Amygdala (tissue), 56 donors: ENCODE data around the gene MAP3K9.
"Not testable (repeated sequence)": the region's sequence is repeated elsewhere in the genome, so short reads cannot be mapped to it uniquely, and the experiment has no call there.

Experiments
- DNase-seq, 56 donors: peaks; one replicate each; lab custom pipeline; 2025; lab: John Stamatoyannopoulos, UW

Gene MAP3K9

DNA sequence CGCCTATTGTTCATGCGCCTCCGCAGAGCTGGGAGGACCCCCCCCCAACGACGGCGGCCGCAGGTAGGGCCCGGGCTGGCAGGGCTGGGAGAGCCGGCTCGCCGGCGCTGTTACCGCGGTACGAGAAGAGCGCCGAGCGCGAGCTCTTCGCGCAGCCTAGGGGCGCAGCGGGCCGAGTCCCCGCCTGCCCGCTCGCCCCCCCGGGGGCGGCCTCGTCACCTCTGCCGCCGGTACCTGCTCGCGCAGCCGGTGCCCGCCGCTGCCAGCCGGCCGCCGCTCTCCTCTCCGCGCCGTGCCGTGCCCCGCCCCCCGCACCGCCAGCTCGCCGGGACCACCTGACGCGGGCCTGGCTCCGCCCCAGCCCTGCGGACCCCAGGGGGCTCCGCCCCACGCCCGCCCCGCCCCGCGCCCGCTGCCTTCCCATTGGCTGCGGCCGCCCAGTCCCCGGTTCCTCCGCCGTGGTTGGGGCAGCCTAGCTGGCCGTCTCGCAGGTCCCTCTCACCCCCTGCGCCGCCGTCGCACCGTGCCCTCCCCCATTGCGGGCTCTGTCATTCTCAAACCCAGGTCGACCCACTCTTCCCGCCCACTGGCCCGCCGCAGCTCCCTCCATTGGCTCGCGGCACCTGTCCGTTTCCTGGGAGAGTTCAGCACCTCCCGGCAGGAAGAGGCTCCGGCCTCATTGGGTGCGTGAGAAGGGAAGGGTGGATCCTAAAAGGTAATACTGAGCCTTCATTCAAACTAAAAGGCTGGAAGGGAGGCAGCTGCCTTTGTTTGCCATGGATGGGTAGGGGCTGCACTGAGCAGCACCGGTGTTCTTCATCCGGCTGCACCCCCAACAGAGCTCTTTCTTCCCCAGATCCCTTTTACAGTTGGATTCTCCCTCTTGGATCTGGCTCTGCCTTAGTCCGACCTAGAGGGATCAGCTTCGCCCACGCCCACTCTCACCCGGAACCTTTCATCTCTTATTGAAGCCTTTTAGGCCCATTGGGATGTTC, at the start of gene MAP3K9:
TSS of gene MAP3K9 (minus strand) at position 289 of the 995 bp plus-strand sequence. CDS start 342 bp downstream, outside the sequence.
- peak in 55 of 56 donors; percentile 17 to 96 (median 85) for DNase-seq

DNA sequence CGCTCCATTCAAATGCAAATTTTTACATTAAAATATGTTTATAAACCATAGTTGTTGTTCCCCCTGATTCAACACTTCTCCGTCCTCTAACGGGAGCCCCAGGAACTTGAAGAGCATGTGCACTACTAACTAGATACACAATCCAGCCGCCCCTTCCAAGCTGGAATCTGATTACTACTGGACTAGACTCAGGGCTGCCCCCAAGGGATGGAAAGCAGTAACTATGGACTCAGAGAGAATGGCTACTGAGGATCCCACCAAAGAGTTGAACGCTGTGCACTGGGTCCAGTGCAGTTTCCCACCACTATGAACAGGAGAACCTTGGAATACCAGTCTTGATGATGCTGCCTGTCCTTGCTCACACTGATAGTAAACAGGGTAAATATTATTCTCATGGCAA, 49.3 kb upstream of the MAP3K9 start:
- DNase-seq = no peak

DNA sequence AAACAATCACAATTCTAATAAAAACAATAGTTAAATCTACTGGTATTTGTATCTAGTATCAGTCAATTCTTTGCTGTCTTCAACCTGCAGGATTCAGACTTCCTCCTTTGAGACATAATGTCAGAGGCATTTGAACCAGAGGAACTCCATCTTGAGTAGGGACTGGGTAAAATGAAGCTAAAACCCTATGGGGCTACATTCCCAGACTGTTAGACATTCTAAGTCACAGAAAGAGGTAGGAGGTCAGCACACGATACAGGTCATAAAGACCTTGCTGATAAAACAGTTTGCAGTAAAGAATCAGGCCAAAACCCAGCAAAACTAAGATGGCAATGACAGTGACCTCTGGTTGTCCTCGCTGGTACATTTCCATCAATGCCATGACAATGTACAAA, 48.2 kb upstream of the MAP3K9 start:
- no peak for DNase-seq

DNA sequence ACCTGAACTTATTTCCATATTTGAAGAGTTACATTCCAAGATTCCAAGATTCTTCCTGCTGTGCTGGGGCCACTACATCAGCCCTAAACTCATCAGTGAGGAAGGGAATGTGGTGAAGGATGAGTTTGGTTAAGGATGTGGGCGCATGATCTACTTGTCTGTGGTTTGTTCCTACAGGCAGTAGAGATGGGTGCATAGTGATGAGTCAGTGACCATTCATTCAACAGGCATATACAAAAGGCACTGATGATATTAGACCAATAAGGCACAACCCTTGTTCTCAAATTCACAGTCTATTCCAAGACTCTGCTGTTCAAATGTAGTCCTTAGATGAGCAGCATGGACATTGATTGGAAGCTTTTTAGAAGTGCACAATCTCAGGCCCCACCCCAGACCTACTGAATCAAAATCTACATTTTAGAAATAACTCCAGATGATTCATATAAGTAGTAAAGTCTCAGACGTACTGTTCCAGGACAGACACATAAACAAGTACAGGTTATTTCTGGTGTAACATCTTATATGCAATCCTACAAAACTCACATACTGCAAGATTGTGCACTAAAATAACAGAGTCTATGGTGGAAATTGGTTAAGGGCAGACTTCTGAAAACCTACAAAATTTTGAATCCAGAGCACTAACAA, 47.7 kb upstream of the MAP3K9 start:
- no peak for DNase-seq

DNA sequence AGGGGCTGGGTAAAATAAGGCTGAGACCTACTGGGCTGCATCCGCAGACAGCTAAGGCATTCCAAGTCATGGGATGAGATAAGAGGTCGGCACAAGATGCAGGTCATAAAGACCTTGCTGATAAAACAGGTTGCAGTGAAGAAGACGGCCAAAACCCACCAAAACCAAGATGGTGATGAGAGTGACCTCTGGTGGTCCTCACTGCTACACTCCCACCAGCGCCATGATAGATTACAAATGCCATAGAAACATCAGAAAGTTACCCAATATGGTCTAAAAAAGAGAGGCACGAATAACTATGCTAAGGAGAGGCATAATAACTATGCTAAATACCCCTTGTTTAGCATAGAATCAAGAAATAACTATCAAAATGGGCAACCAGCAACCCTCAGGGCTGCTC, 46.2 kb upstream of the MAP3K9 start:
- DNase-seq = no peak

DNA sequence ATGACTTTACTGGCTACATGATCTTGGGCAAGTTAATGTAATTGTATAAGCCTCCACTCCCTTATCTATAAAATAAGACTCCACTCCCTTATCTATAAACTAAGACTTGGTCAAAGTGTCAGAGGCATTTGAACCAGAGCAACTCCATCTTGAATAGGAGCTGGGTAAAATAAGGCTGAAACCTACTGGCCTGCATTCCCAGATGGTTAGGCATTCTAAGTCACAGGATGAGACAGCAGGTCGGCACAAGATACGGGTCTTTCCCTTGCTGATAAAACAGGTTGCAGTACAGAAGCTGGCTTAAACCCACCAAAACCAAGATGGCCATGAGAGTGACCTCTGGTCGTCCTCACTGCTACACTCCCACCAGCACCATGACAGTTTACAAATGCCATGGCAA, 44.3 kb upstream of the MAP3K9 start:
- DNase-seq = not testable (repeated sequence)

DNA sequence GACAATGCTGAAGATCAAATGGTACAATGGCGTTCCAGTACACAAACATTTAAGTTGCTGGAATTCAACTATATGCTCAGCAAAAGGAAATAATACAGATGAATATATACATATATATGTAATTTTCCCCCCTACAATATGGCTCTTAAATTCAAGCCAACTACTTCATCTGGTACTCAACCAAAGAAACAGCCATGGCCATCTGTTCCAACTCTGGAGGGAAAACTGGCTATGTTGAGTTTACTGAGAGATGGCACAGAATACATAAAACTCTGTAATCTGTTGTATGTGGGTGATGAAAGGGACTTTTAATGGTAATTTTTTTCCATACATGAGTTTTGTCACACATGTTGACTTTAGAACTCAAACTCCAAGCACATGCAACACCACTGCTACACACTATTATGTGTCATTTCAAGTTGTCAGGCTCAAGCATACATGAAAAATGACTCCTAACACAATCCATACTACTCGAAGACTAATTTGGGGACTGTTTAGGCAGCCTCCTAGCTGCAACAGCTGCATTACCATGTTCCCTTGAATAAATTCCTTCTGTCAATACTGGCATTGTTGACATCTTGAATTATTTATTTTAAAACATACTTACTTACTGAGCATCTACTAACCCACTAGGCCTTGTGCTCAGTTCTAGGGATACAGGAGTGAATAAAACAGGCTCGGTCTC, 38.2 kb upstream of the MAP3K9 start:
- DNase-seq = no peak

DNA sequence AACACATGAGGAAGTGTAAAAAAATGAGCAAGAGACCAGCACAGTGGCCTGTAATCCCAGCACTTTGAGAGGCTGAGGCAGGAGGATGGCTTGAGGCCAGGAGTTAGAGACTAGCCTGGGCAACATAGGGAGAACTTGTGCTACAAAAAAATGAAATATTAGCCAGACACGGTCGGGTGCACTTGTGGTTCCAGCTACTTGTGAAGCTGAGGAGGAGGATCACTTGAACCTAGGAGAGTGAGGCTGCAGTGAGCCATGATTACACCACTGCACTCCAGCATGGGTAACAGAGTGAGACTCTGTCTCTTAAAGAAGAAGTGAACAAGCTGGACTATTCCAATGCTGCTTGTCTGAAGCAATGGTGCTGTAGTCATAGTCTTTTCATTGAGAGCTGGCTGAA, 36.3 kb upstream of the MAP3K9 start:
- no peak for DNase-seq

DNA sequence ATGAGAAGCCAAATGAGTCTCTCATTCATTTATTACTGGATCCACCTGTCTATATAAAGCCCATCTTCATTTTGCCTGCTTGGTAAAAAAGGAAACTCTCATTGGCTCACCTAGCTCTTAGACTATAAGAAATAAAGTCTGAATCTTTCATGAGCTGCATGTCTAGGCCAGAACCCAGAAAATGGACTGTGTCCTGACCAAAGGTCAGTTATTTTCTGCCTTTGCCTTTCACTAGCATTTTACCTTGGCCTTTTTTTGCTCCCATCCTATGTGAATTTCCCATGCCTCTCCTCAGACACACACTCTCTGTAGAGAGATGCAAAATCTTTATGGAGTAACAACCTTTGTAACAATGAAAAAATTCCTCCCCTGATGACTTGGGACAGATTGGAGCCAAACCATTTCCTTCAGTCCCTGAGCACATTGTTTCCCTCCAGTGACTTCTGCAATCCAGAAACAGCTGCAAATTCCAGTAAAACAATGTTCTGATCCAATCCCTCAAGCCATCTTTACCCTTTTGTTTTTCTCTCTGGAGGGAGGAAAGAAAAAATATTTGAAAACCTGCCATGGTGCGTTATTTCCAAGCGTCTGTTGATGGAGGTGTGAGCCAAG, 33.6 kb upstream of the MAP3K9 start:
- no peak for DNase-seq

DNA sequence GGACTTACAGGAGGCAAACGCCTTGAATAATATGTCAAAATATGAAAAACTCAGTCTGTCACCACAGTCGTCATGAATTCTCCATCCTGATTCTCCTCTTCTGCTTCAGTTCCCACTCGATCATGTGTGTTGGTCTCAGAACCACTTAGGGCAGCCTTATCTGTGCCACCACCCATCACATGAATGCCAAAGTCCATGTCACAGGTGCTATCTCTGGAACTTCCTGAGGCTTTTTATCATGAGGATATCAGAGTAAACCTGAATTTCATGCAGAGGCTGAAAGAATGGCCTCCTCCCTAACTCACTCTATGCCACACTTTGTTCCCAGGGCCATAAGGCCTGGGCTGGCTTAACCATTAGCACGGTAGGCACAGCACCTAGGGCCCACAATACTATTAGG, 28.8 kb upstream of the MAP3K9 start:
- no peak for DNase-seq

DNA sequence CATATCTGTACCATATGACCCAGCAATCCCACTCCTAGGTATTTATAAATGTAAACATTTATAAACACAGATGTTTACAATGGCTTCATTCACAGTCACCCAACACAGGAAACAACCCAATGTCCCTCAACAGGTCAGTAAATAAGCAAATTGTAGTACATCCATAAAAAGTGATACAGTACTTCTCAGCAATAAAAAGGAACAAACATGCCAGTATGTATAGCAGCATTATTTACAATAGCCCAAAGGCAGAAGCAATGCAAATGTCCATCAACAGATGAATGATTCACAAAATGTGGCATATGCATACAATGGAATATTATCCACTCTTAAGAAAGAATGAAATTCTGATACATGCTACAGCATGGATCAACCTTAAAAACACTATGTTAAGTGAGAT, 27.6 kb upstream of the MAP3K9 start:
- DNase-seq = no peak

DNA sequence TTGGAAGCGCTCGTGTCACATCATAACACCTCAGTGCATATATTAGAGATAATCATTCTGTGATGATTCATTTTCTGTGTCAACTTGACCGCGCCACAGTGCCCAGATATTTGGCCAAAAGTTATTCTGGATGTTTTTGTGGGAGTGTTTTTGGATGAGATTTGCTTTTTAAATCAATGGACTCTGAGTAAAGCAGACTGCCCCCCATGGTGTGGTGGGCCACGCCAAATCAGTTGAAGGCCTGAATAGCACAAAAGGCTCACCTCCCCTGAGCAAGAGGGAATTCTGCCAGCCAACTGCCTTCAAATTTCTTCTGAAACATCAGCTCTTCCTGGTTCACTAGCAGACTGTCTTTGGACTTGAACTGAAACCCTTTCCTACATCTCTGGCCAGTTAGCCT, 24.6 kb upstream of the MAP3K9 start:
- DNase-seq = no peak

DNA sequence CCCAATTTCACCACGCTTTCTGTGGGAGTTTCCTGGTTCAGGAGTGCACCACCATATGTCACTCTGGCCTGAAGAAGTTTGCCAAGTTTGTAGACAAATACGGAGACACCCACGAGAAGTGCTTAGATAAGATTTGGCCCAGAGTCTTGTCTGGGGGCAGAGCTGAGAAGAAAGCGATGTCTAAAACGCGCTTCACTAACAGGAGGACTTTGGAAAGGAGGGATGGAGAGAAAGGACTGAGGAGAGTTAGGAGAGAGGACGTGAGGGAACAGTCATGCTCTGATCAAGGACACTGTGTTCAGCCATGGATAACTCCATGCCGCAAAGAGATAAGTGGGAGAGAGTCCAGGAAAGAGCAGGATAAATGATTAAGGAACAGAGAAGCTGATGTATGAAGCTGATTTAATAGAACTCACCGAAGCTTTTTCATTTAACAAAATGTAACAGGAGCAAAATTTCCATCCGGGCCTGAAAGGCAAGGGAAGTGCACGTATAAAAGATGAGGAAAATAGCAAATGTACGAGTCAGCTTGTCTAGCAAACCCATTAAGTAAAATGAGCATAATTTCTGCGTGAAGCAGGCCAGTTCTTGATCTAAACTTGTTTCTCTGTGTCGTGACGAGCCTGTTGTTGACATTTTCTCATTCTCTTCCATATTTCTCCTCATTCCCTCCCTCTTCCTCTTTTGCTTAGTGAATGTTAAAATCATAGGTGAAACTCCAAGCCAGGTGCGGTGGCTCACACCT, 23.4 kb upstream of the MAP3K9 start:
- DNase-seq = peak in 1 of 56 donors; percentile 4

DNA sequence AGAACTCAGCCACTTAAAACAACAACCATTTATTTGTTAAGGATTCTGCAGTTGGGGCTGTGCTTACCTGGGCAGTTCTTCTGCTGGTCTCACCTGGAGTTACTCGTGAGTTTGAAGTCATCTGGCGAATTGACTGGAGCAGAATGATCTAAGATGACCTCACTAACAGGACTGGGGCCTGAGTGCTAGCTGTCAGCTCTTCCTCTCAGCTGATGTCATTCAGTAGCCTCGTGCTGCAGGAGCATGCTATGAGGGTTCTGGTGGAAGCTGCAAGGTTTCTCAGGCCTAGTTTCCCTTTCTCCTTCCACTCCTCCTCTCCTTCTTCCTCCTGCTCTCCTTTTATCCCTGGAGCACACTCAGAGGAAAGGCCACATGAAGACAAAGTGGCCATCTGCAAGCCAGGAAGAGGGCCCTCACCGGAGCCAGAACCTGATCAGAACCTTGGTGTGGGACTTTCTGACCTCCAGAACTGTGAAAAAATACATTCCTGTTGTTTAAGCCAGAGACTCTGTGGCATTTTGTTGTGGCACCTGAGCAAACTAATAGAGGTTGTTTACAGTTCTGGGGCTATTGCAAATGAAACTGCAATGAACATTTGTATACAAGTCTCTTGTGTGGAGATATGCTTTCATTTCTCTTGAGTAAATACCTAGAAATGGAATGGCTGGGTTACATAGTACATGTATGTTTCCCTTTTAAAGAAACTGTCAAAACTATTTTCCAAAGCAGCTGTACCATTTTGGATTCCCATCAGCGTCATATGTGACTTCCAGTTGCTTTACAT, 21.9 kb upstream of the MAP3K9 start:
- DNase-seq = no peak

DNA sequence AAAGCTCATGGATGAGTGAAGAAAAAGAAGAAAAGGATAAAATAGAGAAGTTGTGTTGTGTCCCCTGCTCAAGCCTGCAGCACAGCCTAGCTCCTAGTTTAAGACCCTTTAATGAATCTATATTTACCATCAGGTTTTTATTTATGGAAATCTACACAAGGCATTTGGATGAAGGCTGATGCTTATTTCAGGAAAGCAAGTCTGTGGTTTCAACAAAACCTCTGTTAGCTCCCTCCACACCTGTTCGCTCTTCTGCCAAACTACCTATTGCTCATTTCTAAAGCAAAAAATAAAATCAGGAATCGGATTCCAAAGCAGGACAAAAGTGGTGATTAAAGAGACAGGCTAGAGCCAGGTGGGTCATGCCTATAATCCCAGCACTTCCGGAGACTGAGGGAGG, 18.9 kb upstream of the MAP3K9 start:
- DNase-seq = no peak

DNA sequence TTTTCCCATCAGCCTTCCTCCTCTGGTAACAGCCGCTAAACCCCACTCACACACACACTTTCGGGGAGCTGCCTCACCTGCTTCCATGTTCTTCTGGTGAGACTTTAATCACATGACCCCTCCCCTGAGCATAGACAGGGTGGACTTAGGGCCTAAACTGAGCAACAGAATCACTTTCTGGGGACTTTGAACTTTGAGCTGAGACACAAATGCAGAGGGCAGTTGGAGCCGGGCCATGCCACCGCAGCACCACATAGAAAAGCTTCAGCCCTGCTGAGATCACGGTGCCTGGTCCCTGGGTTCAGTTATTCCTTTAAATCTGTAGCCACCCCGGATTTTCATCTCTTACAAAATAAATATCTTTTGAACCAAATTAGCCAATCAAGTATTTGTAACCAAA, 18.4 kb upstream of the MAP3K9 start:
- DNase-seq = no peak

DNA sequence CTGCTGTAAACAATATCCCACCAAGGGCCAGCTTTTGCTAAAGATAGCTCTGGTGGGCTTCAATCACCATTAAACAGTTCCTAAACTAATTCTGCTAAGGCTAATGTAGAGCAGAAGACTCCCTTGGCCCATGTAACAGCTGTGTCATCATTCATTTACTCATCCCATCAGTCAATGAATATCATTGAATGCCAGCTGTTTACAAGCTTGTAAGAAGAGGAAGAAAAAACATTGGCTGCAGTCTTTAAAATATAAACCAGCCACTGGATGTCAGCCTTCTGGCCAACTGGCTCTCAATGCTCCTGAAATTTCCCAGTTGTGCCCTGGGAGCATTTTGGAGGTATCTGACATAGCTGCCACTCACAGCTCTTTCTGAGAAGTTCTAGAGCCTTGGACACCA, 18.0 kb upstream of the MAP3K9 start:
- no peak for DNase-seq

DNA sequence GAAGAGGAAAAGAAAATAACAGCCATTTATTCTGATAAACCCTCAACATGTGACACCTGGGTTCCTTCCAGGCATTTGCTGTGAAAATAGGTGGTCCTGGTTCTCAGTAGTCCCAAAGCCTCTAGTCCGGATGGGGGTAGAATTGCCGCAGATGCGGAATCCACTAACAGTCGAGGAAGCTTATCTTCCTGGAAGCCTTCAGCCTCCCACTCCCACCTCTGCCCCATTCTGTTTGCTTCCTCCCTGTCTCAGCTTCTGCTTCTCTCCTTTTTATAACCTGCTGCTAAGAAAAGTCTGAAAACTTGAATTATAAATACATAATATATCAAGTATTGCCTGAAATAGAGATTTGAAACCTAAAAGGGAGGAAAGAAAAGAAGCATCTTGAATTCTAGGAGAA, 14.0 kb upstream of the MAP3K9 start:
- no peak for DNase-seq

DNA sequence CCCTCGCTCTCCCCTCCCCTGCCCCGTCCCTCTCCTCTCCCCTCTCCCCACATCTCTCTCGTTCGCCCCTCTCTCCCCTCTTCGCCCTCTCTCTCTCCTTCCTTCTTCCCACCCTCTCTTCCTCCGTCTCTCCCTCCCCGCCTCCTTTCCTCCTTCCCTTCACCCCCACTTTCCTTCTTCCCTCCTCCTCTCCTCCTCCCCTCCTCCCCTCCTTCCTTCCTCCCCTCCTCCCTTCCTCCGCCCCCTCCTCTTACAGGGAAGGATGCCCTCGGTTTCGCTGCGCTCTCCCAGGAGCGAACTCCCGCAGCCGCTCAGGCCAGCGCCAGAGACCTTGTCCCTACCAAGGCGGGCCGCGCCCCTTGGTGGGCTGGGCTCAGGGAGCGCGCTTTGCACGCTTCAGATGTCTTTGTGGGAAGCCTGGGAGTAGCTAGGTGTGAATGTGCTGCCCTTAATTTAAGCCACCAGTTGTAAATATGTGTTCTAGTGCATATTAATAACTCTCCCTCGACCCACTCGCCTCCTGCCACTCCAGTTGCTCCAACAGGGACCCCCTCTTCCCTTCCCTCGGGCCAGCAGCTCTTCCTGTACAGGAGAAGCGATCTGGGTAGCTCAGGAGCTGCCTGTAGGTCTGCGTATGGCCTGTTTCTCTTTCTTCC, 13.3 kb upstream of the MAP3K9 start:
- DNase-seq = peak in 5 of 56 donors; percentile 2 to 23 (median 12)
